Immature natural killer cell (primary cell): ENCODE measurements around the gene SKI. TPM values are rescaled to one million over a fixed set of nuclear protein-coding genes. Genes with fewer than 3 reads are reported as not detected.

Source experiments
- DNase-seq, 3 donors: peaks; one replicate each; pipeline ENCODE4 v3.0.0; 2022; ENCODE audit warnings: mixed read lengths in 1 of 3
- H3K27ac Mint-ChIP-seq, 6 donors: one replicate each; pipeline ENCODE4 v1.8.0; 2020; ENCODE audit warnings: mixed read lengths in 6 of 6, mild to moderate bottlenecking in 5 of 6, inconsistent platforms in 4 of 6, moderate library complexity in 3 of 6
- H3K27me3 Mint-ChIP-seq, 3 donors: one replicate each; pipeline ENCODE4 v1.8.0; 2020 to 2021; ENCODE audit warnings: low read depth in 3 of 3, mild to moderate bottlenecking in 3 of 3, mixed read lengths in 3 of 3, moderate library complexity in 3 of 3, inconsistent platforms in 1 of 3
- H3K36me3 Mint-ChIP-seq, 3 donors: one replicate each; pipeline ENCODE4 v1.8.0; 2020; ENCODE audit warnings: mixed read lengths in 3 of 3, inconsistent platforms in 2 of 3, mild to moderate bottlenecking in 2 of 3
- H3K4me1 Mint-ChIP-seq, 2 donors: one replicate each; pipeline ENCODE4 v1.8.0; 2020; ENCODE audit warnings: inconsistent platforms in 2 of 2, mild to moderate bottlenecking in 2 of 2, mixed read lengths in 2 of 2, moderate library complexity in 1 of 2
- H3K4me3 Mint-ChIP-seq, 5 donors: one replicate each; pipeline ENCODE4 v1.8.0; 2020; ENCODE audit warnings: mild to moderate bottlenecking in 5 of 5, mixed read lengths in 5 of 5, inconsistent platforms in 3 of 5, moderate library complexity in 3 of 5
- H3K9me3 Mint-ChIP-seq, 6 donors: one replicate each; pipeline ENCODE4 v1.8.0; 2020; ENCODE audit warnings: mild to moderate bottlenecking in 6 of 6, mixed read lengths in 6 of 6, inconsistent platforms in 4 of 6, moderate library complexity in 3 of 6
- polyA plus RNA-seq, 3 donors: library from polyadenylated mRNA; unstranded; fragments of 300-500 nt; fragmentation: Illumina TruSeq; gene quantifications; one replicate each; pipeline ENCODE4 v1.2.3, GENCODE V29; 2021

Gene SKI
- polyA plus RNA-seq, 3 donors from 2014 or later = 0.87 to 1.0 TPM; not detected in 1

GRCh38 chr1:2199042-2199810 lies 28.9 kb upstream of the SKI start:
- H3K4me3 Mint-ChIP-seq = peak overlapping the region; percentile 84 to 91 (median 90)
- no peaks in the 10 kb centered on the region for H3K36me3 Mint-ChIP-seq
- peak overlapping the region; percentile 94 to 98 (median 95) for H3K27ac Mint-ChIP-seq
- H3K9me3 Mint-ChIP-seq = no peaks in the 10 kb centered on the region
- H3K4me1 Mint-ChIP-seq = peaks cover 15 to 28% of the 10 kb centered on the region in 2 donors
- H3K27me3 Mint-ChIP-seq = peaks cover 0 to 6% (median 0%) of the 10 kb centered on the region in 3 donors
- peak; percentile 88 to 89 (median 88) for DNase-seq

- peaks cover 15 to 29% of the 10 kb centered on the region in 2 donors for H3K4me1 Mint-ChIP-seq
- no peak for DNase-seq
- no peaks in the 10 kb centered on the region for H3K36me3 Mint-ChIP-seq
- H3K27me3 Mint-ChIP-seq = peaks cover 0 to 2% (median 0%) of the 10 kb centered on the region in 3 donors
- peak overlapping the region in 2 of 5 donors; percentile 84 to 90 for H3K4me3 Mint-ChIP-seq
- H3K9me3 Mint-ChIP-seq = no peaks in the 10 kb centered on the region
- H3K27ac Mint-ChIP-seq = peak overlapping the region in 4 of 6 donors; percentile 94 to 97 (median 95)
Observed at GRCh38 chr1:2200308-2200943, 27.7 kb upstream of the SKI start.

GRCh38 chr1:2201062-2201461 lies 27.1 kb upstream of the SKI start:
- Mint-ChIP-seq H3K36me3 (no peaks in the 10 kb centered on the region), H3K27ac (no peak overlapping the region), H3K27me3 (peaks cover 0 to 2% (median 2%) of the 10 kb centered on the region in 3 donors), H3K9me3 (no peaks in the 10 kb centered on the region), H3K4me3 (peak overlapping the region in 1 of 5 donors; percentile 15), H3K4me1 (peaks cover 15 to 31% of the 10 kb centered on the region in 2 donors)
- no peak for DNase-seq

- H3K9me3 Mint-ChIP-seq = no peaks in the 10 kb centered on the region
- peaks cover 2% of the 10 kb centered on the region in 3 donors for H3K27me3 Mint-ChIP-seq
- H3K4me3 Mint-ChIP-seq = no peak overlapping the region
- H3K4me1 Mint-ChIP-seq = peaks cover 15 to 31% of the 10 kb centered on the region in 2 donors
- DNase-seq = no peak
- H3K36me3 Mint-ChIP-seq = no peaks in the 10 kb centered on the region
- peak overlapping the region in 4 of 6 donors; percentile 10 to 53 (median 41) for H3K27ac Mint-ChIP-seq
Observed at GRCh38 chr1:2202008-2202575, 26.0 kb upstream of the SKI start.

- H3K9me3 Mint-ChIP-seq = no peaks in the 10 kb centered on the region
- peak overlapping the region in 1 of 5 donors; percentile 7 for H3K4me3 Mint-ChIP-seq
- peak overlapping the region in 5 of 6 donors; percentile 16 to 71 (median 39) for H3K27ac Mint-ChIP-seq
- peaks cover 2% of the 10 kb centered on the region in 3 donors for H3K27me3 Mint-ChIP-seq
- no peak for DNase-seq
- H3K4me1 Mint-ChIP-seq = peaks cover 15 to 29% of the 10 kb centered on the region in 2 donors
- no peaks in the 10 kb centered on the region for H3K36me3 Mint-ChIP-seq
Observed at GRCh38 chr1:2202843-2203601, 25.1 kb upstream of the SKI start.

GRCh38 chr1:2203671-2204414 lies 24.3 kb upstream of the SKI start:
- peaks cover 2% of the 10 kb centered on the region in 3 donors for H3K27me3 Mint-ChIP-seq
- H3K36me3 Mint-ChIP-seq = no peaks in the 10 kb centered on the region
- H3K4me1 Mint-ChIP-seq = peaks cover 13 to 22% of the 10 kb centered on the region in 2 donors
- DNase-seq = no peak
- H3K27ac Mint-ChIP-seq = peak overlapping the region in 4 of 6 donors; percentile 40 to 76 (median 58)
- peak overlapping the region in 2 of 5 donors; percentile 29 to 41 for H3K4me3 Mint-ChIP-seq
- no peaks in the 10 kb centered on the region for H3K9me3 Mint-ChIP-seq

GRCh38 chr1:2204415-2205190 lies 23.5 kb upstream of the SKI start:
- H3K27ac Mint-ChIP-seq = peak overlapping the region in 4 of 6 donors; percentile 76 to 82 (median 80)
- no peaks in the 10 kb centered on the region for H3K9me3 Mint-ChIP-seq
- H3K4me1 Mint-ChIP-seq = peaks cover 5 to 14% of the 10 kb centered on the region in 2 donors
- H3K27me3 Mint-ChIP-seq = peaks cover 2% of the 10 kb centered on the region in 3 donors
- DNase-seq = peak in 1 of 3 donors; percentile 69
- peak overlapping the region; percentile 57 to 73 (median 66) for H3K4me3 Mint-ChIP-seq
- H3K36me3 Mint-ChIP-seq = no peaks in the 10 kb centered on the region

GRCh38 chr1:2205191-2205952 lies 22.7 kb upstream of the SKI start:
- Mint-ChIP-seq H3K27me3 (peaks cover 2% of the 10 kb centered on the region in 3 donors), H3K9me3 (no peaks in the 10 kb centered on the region), H3K27ac (peak overlapping the region; percentile 23 to 85 (median 77)), H3K4me3 (peak overlapping the region; percentile 57 to 73 (median 69)), H3K36me3 (no peaks in the 10 kb centered on the region), H3K4me1 (peaks cover 0 to 7% of the 10 kb centered on the region in 2 donors)
- DNase-seq = peak; percentile 90 to 94 (median 92)

GRCh38 chr1:2206813-2207487 lies 21.2 kb upstream of the SKI start:
- peaks cover 0 to 7% of the 10 kb centered on the region in 2 donors for H3K4me1 Mint-ChIP-seq
- peak overlapping the region in 1 of 5 donors; percentile 42 for H3K4me3 Mint-ChIP-seq
- peaks cover 2% of the 10 kb centered on the region in 3 donors for H3K27me3 Mint-ChIP-seq
- DNase-seq = no peak
- no peaks in the 10 kb centered on the region for H3K36me3 Mint-ChIP-seq
- no peaks in the 10 kb centered on the region for H3K9me3 Mint-ChIP-seq
- no peak overlapping the region for H3K27ac Mint-ChIP-seq

GRCh38 chr1:2208309-2209239 lies 19.5 kb upstream of the SKI start:
- DNase-seq = no peak
- Mint-ChIP-seq H3K27me3 (peaks cover 2 to 5% (median 2%) of the 10 kb centered on the region in 3 donors), H3K36me3 (no peaks in the 10 kb centered on the region), H3K4me1 (peaks cover 0 to 6% of the 10 kb centered on the region in 2 donors), H3K27ac (peak overlapping the region in 1 of 6 donors; percentile 58), H3K9me3 (no peaks in the 10 kb centered on the region), H3K4me3 (peak overlapping the region in 1 of 5 donors; percentile 27)
